Activated T-helper 1 cell treated with Interleukin-2 at 50 U/mL for 16 hours (primary cell): Measurements from ENCODE around the gene DAZAP2.
"Not testable (repeated sequence)": the region's sequence is repeated elsewhere in the genome, so short reads cannot be mapped to it uniquely, and the experiment has no call there.

ENCODE experiments used
- DNase-seq: peaks from one replicate; pipeline ENCODE4 v3.0.0-alpha.2; 2020; ENCODE audit warnings: low read depth

Gene DAZAP2

DNA sequence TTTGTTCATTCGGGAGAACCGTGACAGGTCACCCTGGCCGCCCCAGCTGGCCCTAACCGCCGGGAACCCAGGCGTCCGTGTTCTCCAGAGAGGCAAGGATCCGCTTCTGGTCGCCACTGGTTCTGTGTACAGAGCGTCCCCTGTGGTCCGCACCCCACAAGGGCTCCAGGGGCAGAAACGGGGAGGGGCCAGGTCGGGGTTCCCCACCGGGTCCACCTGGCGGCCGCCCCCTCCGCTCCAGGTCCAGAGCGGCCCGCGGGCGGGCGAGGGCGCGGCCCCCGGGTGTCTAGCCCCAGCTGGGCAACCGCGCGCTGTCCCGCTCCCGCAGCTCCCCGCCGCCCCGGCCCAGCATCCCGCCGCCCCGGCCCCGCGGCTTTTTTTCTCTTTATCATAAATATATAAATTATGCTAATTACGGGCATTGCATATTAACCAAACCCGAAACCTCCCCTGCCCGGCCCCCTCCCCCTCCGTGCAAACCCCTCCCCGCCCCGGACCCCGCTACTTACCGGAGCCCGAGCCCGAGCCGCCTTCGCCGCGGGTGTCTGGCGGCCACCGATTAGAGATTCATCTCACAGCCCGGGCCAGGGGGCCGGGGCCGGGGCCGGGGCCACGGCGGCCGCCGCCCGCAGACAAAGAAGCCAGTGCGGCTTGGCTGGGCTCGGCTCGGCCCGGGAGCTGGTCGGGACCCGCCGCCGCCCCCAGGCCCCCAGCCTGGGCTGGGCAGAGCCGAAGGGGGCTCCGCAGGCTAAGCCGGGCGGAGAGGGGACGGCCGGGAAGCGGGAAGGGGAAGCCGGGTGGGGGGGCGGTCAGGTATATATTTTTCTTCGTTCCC lies 21.3 kb upstream of the DAZAP2 start:
- DNase-seq = peak; percentile 37

GRCh38 chr12:51217968-51218606 lies 20.5 kb upstream of the DAZAP2 start, which contains the start of gene POU6F1:
Gene POU6F1 (minus strand): TSS chr12:51218062. CDS start chr12:51206836, 11,226 bp downstream.
- DNase-seq = peak; percentile 62

GRCh38 chr12:51218607-51219161 lies 19.9 kb upstream of the DAZAP2 start:
- DNase-seq = no peak

- DNase-seq = no peak
Measured at GRCh38 chr12:51219322-51219721, 19.3 kb upstream of the DAZAP2 start.

GRCh38 chr12:51219857-51220256 lies 18.8 kb upstream of the DAZAP2 start:
- not testable (repeated sequence) for DNase-seq

GRCh38 chr12:51222461-51222860 lies 16.2 kb upstream of the DAZAP2 start:
- no peak for DNase-seq

GRCh38 chr12:51224625-51225024 lies 14.0 kb upstream of the DAZAP2 start:
- DNase-seq = no peak

DNA sequence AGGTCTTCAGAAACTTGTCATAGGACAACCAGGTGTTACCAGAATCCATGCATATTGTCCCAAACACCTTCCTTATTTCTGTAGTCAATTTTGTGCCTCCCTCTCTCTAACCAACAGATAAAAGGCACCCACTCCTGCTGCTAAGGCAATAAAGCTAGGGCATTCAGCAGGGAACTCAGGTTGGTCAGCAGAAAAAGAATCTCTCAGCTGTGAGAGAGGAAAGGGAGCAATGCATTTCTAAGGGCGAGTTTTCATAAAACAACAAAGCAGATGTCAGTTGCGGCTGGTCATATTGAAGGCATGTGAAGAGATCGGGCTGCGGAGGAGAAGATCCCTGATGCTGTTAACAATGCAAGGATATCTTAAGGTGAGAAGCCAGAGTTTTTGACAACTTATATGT lies 13.4 kb upstream of the DAZAP2 start:
- DNase-seq = no peak

DNA sequence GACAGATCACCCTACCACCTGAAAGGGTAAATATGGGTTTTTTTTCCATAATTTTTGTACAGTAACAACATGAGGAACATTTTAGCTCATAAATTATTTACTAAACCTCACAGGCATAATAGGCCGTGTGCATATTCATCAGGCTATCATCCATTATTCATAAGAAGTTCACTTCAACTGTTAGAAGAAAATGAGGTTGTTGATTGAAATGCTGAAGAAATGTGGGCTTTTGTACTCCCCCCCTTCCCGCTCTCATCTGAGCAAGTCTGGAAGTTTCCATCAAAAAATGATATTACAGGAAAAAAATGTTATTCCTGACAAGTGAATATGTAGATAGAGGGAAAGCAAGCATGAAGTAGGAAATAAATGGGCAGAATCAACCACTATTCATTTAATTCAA lies 12.9 kb upstream of the DAZAP2 start:
- no peak for DNase-seq

- not testable (repeated sequence) for DNase-seq
Measured at GRCh38 chr12:51227112-51227511, 11.5 kb upstream of the DAZAP2 start.

DNA sequence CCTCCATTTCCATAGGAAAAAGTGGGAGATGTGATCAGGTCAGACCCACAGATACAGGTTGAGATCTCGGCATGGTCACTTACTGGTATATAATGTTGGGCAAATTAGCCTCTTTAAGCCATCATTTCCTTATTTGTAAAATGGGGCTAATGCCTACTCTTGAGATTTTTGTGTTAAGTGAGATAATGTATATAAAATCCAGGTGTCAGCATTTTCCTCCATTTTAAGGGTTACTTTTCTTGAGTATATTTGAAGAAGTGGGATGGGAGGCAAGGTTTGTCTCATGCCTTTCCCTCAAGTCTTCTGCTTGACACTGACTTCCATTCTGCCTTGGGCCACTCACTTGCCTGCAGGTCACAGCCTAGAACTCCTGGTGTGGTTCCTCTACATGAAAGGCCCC lies 10.7 kb upstream of the DAZAP2 start:
- no peak for DNase-seq

DNA sequence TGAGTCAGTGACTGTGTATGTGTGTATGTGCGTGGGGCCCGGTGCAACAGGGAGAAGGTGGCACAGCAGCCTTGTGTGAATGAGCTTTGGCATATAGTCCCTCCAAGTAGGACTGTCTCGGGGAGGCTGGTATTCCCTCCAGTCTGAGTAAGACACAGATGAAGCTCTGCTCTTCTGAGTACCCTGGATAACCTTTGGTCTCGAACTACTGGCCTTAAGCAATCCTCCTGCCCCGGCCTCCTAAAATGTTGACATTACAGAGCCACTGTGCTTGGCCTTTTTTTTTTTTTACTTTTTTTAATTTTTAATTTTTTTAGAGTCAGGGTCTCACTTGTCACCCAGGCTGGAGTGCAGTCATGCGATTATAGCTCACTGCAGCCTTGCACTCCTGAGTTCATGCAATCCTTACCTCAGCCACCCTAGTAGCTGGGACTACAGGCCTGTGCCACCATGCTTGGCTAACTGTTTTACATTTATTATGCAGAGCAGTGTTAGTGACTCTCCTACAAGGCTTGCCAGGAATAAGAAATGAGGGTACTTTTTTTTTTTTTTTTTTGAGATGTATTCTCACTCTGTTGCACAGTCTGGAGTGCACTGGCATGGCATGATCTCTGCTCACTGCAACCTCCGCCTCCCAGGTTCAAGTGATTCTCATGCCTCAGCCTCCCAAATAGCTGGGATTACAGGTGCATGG lies 9.4 kb upstream of the DAZAP2 start:
- no peak for DNase-seq

DNA sequence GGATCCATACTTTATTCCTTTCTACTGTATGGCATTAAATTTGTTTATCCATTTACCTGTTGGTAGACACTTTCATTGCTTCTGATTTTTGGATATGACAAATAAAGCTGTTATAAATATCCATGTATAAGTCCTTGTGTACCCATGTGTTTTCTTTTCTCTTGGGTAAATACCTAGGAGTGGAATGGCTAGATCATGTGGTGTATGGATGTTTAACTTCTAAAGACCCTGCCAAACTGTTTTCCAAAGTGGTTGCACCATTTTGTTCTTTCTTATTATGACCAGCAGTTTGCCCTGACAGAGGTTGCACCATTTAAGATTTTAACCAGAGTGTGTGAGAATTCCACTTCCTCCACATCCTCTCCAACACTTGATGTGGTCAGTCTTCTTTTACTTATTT lies 6.0 kb upstream of the DAZAP2 start:
- DNase-seq = no peak

GRCh38 chr12:51234530-51234929 lies 4.1 kb upstream of the DAZAP2 start:
- no peak for DNase-seq

- no peak for DNase-seq
Measured at GRCh38 chr12:51238037-51238509, 553 bp upstream of the DAZAP2 start.

DNA sequence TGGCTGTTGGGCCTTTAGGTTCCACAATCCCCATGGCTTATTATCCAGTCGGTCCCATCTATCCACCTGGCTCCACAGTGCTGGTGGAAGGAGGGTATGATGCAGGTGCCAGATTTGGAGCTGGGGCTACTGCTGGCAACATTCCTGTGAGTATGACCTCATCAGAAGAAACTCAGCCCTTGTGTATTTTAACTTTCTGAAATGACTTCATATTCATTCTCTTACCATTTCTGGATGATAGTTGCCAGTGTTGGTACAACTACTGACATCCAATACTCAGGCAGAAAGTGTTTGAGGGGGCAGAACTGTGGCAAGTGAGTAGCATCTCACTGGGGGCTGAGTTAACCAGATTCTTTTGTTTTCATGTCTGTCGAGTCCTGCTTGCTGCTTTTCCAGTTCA lies 2.3 kb downstream of the DAZAP2 start:
- no peak for DNase-seq

- no peak for DNase-seq
Measured at GRCh38 chr12:51242120-51242519, 3.5 kb downstream of the DAZAP2 start.

- no peak for DNase-seq
Measured at GRCh38 chr12:51242876-51243275, 4.2 kb downstream of the DAZAP2 start.

- no peak for DNase-seq
Measured at GRCh38 chr12:51244269-51244668, 5.6 kb downstream of the DAZAP2 start.

DNA sequence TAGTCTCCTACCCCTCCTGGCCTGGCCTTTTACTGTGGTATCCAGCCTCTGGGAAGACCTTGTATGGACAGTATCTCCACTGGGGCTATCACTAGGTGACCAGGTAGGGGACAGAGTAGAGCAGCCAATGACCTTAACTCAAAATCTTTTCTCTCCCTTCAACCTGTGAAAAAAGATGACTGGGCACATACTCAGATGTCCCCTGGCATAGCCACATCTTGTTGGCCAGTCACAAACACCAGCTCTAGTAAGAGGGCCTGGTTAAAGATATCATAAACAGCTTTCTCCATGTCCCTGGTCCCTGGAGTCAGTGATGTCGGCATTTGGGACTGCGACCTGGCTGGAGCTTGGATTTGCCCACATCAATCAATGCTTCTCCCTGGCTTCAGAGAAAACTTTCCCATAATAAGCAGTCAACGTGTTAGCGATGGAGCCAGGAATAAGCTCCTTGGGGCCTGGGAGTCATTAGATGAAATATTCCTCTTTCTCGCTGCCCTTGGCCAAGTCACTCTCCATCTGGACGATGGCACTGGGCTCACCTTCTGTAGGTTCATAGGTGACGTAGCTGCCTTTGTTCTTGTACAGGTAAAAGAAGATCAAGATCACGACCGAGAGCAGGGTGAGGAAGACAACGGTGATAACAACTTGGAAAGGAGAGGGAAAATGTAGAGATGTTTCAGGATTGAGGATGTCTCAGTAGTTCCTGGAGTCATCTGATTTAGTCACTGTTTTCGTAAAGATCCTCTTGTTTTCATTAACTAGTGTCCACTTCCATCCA lies 7.0 kb downstream of the DAZAP2 start:
- DNase-seq = no peak

DNA sequence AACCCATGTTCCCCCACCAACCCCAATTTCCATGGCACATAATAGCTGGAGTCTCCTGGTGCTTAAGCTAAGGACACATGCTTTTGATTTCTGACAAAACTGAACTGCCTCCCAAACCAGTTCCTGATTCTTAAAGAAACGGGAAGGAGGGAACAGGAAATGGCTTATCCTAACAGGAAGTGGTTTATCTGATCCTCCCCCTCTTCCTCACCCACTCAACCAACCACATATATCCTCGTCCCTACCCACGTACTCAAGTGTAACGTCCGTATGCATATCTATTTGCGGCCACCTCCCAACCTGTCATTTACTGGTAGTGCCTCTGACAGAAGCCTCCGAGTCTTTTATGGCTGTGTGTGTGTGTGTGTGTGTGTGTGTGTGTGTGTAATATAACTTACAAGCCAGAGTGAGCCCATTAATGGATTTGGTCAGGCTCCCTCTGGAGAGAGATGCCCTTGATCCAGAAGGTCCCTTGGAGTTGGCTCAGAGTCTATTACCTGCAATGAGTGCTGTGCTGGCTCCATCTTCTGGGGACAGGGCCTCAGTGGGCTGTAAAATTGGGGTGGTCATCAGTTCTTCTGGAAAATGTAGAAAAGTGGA lies 7.7 kb downstream of the DAZAP2 start:
- DNase-seq = no peak
